ENCODE results near the gene TMEM237.

DNA sequence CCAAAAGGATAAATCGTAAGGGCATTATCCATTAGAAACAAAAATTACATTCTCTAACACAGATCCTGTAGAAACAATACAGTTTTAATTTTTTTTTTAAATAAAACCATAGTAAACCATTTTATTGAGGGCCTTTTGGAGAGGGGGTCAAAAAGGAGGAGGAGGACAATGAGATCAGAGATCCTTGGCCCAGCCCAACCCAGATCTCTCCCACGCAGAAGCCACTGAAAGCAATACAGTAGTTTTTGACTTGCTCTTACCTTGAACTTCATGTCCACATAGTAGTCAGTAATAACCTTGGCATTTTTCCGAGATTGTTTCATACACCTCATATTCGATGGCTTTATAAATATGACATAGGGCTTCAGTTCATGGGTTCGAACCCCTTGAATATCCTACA is 4.1 kb upstream of the TMEM237 start:
- TF ChIP-seq, protein P1, sequence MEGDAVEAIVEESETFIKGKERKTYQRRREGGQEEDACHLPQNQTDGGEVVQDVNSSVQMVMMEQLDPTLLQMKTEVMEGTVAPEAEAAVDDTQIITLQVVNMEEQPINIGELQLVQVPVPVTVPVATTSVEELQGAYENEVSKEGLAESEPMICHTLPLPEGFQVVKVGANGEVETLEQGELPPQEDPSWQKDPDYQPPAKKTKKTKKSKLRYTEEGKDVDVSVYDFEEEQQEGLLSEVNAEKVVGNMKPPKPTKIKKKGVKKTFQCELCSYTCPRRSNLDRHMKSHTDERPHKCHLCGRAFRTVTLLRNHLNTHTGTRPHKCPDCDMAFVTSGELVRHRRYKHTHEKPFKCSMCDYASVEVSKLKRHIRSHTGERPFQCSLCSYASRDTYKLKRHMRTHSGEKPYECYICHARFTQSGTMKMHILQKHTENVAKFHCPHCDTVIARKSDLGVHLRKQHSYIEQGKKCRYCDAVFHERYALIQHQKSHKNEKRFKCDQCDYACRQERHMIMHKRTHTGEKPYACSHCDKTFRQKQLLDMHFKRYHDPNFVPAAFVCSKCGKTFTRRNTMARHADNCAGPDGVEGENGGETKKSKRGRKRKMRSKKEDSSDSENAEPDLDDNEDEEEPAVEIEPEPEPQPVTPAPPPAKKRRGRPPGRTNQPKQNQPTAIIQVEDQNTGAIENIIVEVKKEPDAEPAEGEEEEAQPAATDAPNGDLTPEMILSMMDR (conservative IDR thresholded peaks at IDR 0.05 in 1 of 2, IDR thresholded peaks at IDR 0.05 in 1 of 2; ENCODE audit: low read depth in 1 of 2, low read length in 2 of 2) = no peak
- TF ChIP-seq EZH2 (IDR thresholded peaks at IDR 0.05; ENCODE audit: low read length, missing control alignments) = no peak
